HG03135 (cell line): ENCODE measurements around the gene BHLHE40.

Experiments
- ATAC-seq: cut with Tn5 transposase; IDR thresholded peaks from one replicate; pipeline ENCODE4 v1.9.1; 2021; ENCODE audit warnings: mild to moderate bottlenecking, moderate library complexity; ENCODE audit not compliant: unreplicated experiment

The BHLHE40 gene

DNA sequence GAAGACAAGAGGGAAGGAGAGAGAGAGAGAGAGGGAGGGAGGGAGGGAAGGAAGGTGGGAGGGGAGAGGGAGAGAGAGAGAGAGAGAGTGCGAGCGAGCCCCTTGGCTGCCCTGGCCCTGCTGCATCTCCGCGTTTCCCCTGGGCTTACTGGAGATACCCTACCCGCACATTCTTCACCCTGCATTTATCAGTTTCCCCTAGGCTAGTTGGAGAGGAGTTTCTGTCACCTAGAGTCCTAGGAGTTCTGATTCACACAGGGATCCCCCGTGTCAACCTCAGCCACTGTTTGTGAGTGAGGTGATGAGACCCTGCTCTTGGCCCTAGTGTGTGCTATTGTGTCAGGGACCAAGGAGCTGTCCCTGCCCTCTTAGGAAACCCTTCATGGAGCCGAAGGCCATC is 18.7 kb downstream of the BHLHE40 start:
- no peak for ATAC-seq

DNA sequence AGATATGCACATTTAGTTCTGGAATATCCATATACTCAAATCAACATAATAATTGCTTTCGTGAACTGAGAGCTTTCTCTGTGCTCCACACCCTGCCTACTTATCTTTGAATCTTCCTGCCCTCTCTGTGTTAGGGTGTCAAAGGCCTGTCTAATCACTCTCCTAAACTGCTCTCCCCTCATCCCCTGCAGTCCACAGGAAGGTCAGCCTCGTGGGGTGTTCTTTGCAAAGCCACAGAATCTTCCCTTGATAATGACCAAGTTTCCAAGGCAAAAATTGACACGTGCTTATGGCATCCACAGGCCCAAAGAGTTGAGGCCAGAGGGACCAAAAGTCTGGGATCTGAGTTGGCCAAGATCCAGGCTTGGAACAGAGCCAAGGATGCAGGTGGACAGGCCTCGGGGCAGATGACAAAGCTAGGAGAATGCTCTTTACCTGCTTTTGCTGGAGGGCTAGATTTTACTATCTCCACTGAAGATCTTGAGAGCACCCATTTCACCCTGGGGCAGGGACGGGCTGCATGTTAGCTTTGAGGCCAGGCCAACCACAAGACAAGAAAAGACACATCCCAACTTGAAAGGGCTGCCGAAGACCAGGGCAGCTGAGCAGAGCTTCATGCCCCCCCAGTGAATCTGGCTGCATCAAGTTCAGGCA is 20.4 kb downstream of the BHLHE40 start:
- no peak for ATAC-seq

DNA sequence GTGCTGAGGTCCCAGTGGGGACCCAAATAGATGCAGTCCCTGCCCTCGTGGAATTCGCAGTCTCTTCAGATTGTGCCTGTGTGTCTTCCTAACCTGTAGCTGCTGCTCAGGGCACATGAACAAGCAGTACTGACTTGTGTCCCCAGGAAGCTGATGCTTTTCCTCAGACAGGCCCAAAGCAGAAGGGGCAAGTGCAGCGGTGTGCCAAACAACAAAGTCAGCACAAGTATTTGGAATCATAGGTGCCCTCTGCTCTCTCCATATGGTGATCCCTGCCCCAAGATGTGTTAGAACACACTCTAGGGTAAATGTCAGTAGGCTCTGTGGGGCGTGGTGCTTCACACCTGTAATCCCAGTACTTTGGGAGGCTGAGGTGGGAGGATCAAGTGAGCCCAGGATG is 21.9 kb downstream of the BHLHE40 start:
- ATAC-seq = no peak

DNA sequence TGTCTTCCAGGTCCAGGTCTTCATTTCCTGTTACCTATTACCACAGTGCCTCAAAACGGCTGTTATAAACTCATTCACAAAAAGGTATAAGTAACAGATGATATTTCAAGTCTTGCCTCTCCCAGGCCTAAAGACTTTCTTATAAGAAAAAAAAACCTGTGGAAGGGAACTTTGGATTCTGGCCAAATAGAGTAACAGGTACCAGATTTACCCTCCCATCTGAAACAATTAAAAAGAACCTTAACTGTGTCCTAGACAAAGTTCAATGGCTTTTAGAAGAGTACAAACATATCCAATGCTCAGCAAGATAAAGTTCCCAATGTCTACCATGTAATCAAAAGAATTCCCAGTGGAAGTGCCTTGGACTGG is 22.6 kb downstream of the BHLHE40 start:
- no peak for ATAC-seq

DNA sequence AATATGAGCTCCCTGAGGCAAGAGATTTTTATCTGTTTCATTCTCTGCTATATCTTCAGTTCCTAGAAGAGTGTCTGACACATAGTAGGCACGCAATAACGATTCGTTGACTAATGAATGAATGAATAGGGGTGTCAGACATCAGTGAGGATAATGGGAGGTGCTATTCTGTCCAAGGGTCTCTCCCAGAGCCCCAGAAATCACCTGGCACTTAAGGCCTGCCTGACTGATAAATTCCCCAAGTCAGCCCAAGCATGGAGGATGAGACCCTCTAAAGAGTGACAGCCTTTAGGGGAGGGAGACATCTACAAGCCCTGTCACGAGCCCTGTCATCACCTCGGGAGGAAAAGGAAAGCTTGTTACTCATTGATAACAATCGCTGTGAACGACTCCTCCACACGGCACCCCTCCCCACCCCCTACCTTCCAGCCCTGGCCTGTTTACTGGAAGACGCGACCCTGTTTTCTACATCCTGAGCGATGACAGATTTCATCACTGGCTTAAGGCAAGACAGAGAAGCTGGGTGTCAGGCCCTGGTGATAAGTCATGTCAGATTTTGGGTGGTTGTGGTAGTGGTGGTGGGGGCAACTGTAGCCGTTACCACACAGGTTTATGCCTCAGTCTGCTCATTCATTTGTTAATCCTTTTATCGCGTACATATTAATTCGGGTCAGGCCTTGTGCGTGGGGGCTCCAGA is 23.1 kb downstream of the BHLHE40 start:
- no peak for ATAC-seq

DNA sequence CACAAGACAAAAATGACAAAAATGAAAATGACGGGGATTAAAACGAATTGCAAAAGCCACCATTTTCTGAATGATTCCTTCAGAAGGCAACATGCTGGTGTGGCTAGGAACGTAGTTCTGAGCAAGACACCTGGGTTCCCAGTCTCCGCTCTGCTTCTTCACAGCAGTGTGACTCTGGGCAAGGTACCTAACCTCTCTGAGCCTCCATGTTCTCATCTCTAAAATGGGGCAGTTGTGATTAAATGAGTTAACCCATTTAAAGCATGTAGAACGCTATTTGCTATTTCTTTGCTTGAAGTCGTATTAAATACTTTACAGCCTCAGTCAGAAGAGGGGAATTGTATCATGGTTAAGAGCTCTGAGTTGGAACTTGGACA is 23.6 kb downstream of the BHLHE40 start:
- no peak for ATAC-seq

DNA sequence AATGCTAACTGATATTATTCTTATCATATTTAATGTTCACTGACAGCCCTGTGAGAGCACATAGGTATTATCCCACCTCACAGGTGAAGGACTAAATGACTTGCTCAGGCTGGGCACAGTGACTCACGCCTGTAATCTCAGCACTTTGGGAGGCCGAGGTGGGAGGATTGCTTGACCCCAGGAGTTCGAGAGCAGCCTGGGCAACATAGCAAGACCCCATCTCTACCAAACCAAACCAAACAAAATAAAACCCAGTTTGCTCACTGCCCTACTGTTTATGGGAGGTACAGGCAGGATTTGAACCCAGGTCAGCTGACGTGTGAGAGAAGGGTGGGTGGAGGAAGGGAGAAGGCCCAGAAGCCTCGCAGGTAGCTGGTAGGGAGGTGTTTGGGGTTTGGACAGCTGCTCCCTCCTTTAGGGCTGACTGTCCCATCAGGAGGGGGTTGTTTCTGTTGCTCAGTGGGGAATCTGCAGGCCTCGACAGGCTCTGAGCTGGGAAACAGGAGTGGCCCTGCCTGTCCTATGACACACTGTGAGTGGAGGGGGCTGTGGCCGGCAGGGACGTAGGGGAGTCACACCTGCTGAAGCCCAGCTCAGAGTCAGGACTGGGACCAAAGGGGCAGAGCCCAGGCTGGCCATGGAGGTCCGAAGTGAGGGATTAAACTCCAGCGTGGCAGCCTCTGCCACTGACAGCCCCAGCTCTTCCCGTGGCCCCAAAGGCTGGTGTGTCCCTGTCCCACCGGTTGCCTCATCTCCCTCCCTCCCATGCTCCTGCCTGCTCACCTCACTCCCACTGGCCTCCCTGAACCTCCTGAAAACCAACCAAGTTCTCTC is 25.3 kb downstream of the BHLHE40 start:
- ATAC-seq = no peak

DNA sequence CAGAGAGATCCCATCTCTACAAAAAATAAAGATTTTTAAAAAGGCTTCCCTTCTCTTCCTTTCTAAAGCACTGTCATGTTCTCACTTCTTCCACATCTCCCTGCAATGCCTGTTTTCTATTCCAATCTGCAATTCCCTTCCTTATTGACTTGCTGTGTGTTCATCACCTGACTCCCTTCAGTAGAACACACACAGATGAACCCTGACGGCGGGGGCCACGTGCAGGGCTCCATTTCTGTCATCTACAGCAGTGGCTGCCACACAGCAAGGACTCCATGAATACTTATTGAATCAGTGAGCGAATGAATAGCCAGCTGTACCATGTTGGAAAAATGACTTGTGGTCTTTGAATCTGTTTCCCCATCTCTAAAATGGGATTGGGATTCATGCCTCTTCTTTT is 26.1 kb downstream of the BHLHE40 start:
- ATAC-seq = no peak

DNA sequence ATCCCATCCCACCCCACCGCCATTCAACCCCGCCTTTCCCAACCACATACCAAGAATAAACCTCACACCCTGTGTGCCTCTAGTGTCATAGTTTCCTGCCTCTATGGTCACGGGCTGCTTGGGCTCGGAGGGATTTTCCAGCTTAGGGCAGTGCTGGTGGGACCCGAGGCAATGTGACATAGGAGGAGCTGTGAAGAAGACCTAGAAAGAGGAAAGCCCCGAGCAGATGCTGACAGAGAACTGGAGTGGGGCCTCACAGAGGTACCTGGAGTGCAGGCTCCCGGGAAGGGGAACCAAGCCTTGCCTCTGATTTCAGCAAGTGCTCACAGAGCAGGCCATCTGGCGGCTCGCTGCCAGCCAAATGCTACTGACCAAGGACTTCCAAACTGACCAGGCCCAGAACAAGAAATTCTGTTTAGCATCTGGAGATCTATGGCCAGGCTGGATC is 27.5 kb downstream of the BHLHE40 start:
- ATAC-seq = peak; percentile 61

DNA sequence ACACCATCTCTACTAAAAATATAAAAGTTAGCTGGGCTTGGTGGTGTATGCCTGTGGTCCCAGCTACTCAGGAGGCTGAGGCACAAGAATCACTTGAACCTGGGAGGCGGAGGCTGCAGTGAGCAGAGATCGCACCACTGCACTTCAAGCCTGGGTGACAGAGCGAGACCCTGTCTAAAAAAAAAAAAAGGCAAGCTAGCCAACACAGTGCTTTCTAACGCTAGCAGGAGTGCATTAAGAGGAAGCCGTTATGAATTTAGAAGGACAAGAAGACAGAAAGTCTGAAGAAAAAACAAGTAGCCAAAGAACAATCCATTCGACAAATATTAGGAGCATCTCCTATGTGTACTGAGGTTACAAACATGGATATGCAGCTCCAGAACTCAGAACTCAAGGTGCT is 28.6 kb downstream of the BHLHE40 start:
- no peak for ATAC-seq

DNA sequence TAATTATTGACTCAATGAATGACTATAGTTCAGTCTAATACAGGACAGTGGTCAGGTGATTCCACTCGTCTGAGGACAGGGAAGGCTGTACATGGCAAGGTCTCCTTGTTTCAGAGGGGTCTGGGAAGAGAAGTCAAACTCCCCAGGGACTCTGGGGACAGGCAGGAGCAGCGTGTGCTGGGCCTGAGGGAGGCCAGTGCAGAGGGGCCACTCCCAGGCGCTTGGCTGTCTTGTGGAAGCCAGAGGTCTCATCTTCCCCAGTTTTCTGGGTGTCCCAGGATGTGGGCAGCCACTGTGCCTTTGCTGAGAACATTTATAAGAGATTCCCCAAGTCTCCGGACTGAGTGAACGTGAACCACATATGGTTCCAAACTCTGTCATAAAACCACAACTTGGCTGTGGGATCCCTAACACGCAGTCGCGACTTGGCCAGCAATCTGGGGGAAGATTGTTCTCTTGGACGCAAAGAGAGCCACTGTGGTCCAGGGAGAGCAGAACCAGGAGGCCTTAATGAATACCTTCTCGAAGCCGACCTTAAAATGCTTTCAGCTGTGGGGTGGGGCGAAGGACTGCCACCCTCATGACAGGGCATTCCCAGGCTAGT is 30.4 kb downstream of the BHLHE40 start:
- no peak for ATAC-seq

DNA sequence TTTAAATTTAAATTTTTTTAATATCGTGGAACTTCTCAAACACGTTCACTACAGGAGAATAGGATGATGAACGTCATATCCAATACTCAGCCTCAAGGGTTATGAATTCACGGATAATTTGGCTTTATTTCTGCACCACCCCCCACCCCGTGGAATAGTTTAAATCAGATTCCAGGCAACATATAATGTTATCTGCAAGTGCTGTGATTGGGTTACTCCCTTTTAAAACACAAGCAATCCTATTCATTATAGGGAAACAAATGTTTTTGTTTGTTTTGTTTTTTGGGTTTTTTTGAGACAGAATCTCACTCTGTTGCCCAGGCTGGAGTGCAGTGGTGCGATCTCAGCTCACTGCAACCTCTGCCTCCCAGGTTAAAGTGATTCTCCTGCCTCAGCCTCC is 30.9 kb downstream of the BHLHE40 start:
- no peak for ATAC-seq

DNA sequence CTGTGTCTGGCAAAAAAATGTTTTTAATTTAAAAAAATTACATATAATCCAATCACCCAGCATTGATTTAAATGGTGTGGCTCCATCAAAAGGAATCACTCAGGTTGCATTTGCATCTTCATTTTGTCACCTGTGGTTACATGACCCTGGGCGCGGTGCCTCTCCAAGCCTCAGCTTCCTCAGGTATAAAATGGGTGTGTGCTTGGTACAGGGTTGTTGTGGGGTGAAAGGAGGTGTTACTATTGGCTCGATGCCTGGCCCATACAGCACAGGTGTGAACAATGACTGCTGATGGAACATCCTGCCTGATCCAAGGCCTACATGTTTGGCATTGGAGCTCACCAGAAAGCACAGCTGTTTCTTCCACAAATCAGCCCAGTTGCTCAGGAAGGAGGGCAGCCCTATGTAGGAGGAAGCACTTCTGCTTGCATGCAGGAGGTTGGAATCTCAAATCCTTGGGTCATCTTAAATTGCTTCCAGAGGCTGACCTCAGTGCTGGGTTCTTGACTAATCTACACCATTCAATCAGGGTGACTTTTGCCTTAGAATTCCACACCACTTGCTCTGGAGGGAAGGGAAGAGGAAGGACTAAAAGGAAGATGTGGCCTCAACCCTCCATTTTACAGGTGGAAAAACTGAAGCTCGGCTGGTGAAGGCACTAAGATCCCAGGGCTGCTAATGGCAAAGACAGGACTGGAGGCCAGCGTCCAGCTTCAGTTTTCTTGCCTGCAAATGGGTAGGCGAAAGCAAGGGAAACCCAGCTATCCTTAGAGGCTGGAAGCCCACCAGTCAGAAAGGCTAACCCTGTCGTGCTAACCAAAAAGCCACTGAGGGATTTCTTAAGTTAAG is 31.7 kb downstream of the BHLHE40 start:
- ATAC-seq = no peak

DNA sequence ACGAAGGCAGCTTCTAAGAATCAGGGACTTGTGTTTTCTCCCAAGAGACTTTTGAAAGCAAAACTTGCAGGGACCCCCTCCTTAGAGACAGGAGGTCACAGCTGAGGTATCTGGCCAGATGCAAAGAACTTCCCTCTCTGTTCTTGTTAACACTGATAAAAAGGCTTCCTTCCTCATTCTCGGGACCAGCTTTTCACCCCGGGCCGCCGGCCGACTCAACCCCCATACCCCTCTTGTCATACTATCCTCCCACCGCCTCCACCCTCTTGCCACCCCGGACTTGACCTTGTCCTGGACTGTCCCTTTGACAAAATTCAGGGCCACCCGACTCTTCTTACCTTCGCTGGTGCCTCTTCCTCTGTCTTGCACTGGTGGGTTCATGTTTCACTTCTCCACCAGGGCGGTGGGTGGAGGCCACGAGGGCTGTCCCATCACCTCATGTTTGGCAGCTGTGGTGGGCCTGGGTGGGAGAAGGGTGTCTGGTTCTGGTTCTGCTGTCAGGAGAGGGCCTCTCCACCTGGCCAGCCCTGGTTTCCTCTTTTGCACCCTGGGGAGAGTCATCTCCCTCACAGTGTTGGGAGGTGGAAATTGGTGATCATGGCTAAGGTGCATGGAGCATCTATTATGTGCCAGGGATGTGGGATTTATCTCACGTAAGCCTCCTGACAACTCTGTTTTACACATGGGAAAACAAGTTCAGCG is 32.5 kb downstream of the BHLHE40 start:
- ATAC-seq = peak; percentile 48

DNA sequence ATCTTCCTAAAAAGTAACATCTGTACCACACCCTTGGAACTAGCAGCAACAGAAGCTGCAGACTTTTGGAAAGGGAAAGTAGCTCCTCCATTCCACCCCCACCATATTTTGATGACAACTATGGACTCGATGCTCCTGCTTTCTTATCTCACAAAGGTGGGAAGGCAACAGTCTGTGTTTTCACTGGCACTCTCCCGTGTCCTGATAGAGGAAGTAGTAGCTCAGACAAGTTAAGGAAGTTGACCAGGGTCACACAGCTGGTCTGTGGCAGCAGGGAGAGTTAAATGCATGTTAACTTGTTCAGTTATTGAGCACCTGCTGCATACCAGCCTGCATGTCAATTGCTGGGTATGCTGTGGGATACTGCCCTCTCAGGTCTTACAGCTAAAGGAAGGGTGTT is 33.1 kb downstream of the BHLHE40 start:
- ATAC-seq = no peak

DNA sequence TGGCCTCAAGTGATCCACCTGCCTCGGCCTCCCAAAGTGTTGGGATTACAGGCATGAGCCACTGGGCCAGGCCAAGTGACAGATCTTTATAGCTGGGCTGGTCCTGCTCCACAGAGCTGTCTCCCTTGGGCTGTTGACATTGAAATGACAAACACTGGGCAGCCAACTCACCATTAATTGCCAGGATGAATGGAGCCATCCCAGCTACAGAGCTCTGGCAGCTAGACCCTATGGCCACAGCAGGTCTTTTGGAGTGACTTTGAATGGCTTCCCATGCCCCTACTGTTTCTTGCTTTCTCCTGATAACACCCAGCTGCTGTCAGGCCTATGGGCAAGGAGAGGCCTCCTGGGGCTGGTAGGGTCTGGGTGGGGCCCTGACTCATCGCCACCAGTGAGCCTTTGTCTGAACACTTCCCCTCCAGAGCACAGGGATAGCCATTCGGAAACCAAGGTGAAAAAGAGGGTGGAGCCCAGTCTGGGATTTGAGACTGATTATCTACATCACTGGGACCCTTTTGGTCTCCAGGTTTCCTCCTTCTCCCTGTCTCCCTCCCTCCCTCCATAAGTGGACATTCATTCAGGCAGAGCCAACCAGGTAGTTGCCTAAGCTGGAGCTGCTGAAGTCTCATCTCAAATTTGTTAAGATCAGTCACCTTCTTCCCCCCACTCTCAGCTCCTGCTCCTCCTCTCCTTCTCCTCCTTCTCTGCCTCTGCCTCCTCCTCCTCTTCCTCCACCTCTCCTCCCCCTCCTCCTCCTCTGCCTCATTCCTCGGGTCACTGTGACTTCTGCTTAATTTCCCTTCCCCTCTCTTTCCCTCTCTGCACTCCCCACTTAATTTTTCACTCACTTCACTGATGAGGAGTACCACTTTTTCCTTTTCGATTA is 34.0 kb downstream of the BHLHE40 start:
- no peak for ATAC-seq

DNA sequence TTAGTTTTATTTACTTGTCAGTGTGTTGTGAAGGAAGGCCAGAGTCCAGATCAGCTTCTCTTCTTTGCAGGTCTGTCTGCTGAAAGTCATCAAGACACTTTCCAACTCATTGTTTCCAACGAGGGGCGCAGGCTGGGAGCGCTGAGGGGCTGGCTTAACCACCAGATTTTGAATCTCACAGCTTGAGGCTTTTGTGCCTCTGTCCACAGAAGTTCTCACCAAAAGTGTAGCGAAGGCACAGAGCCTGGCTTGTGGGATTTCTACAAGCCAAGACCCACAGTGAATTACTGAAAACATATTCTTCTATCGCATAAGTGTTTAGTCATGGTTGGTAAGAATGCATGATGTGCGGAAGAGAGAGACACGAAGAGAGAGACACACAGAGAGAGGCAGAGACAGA is 35.2 kb downstream of the BHLHE40 start:
- no peak for ATAC-seq

DNA sequence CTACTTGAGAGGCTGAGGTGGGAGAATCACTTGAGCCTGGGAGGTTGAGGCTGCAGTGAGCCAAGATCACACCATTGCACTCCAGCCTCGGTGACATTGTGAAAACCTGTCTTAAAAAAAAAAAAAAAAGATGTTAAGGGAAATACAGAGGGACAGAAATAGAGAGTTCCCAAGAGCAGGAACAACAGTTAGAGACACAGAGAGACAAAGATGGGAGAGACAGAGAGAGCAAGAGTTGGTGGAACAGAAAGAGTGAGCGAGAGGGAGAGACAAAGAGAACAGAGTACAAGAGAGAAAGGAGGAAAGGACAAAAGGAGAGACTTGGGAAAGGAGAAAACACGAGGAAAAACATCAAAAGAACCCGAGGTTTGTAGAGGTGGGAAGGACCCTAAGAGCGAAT is 35.8 kb downstream of the BHLHE40 start:
- no peak for ATAC-seq
